NCI-H1417 treated with DMSO at 0.1 percent for 48 hours (cell line): ENCODE measurements around the gene KCNC4.
A peak's percentile ranks its signal among the peaks of the same experiment; 100 is the strongest.

Experiments used
- DNase-seq: peaks from one replicate; lab custom pipeline; 2025; lab: John Stamatoyannopoulos, UW

The KCNC4 gene

DNA sequence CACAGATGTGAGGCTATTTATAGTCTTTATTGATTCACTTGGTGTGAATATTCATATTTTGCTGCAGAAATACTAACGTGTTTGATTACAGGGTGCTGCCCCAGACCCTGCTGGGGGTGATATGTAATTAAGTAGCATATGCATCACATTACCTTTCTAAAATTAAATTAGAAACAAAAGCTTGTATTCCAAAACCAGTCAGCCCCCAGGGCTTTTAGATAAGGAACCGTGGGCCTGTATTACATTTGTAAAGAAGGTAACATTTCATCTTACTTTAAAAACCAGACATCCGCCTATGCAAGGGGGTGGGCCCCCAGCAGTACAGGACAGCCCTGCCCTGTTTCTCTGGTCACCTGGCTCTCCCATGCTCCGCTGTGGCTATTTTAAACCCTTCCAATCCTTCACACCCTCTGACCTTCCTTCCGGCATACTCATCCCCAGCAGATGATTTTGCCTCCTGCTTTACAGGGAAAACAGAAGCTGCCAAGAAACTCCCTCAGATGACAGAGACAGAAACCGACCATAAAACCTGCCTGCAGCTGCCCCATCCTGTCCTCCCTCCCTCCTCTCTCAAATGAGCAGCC, 22.0 kb upstream of the KCNC4 start:
- DNase-seq = no peak

DNA sequence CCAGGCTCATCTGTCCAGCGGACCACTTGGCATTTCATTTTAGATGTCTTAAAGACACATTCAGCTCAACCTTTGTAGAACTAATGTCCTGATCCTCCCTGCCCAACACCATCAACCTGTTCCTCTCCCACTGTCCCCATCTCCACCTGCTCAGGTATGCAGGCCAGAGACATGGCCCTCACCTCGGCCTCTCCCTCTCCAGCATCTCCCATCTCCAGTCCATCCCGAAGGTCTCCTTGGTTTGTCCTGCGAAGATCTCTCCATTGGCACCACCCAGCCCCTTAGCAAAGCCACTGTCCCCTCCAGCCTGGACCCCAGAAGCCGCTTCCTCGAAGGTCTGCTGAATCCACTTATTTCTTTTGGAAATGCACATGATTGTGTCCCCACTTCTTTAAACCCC, 20.9 kb upstream of the KCNC4 start:
- no peak for DNase-seq

DNA sequence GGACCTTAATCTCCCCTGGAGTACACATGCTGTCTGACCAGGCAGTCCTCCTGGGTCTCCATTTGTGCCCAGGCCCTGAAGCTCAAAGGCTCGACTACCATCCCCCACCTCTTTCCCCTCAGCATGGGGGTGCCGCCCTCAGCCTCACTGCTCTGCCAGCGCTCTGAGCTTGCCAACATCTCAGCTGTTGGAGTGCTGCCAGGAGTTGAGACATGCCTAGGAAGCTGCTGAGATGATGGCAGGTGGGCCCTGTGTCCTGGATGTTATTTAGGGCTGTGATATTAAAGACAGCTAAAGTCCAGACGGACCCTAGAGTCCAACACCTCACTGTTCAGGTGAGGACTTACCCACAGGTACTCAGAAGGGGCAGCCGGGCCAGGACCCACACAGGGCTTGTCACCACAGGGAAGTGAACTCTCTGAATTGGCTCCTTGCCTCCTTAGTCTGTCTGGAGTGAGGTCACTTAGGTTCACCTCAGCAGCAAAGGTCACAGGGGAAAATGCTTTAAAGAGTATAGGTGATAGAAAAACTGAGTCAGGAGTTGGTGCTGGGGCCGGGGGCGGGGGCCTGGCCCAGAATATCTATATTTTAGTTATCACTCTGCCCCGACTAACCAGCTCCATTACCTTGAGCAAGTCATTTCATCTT, 19.7 kb upstream of the KCNC4 start:
- DNase-seq = no peak

DNA sequence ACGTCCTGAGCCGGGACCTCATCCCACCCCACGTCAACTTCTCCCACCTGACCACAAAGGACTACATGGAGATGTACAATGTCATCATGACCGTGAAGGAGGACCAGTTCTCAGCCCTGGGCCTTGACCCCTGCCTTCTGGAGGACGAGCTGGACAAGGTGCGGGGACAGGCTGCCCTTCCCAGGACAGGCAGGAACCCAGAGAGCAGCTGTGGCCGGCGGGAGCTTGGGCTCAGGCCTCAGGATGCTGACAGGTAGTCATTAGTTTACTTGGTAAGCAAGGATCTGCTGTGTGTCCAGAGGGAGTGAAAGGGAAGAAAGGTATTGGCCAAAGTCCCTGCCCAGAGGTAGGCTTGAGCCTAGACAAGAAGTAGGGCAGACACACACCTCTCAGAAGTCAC, 17.6 kb upstream of the KCNC4 start:
- DNase-seq = no peak

DNA sequence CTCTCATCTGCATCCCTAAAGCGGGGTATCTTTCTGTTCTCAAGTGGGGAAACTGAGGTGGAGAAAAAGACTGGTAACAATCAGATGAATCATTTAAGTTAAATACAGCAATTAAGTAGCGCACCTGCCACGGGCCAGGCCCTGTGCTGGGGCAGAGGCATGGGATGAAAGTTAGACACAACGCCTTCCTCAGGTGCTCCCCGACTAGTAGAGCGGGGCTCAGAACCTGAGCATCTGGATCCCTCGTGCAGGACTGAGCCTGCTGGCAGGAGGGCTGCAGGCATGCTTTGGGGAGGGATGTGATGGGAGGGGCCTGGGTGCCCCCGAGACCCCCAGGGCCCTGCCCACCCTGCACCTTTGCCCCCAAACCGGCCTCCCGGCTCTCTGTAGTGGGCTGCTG, 14.9 kb upstream of the KCNC4 start:
- DNase-seq = no peak

DNA sequence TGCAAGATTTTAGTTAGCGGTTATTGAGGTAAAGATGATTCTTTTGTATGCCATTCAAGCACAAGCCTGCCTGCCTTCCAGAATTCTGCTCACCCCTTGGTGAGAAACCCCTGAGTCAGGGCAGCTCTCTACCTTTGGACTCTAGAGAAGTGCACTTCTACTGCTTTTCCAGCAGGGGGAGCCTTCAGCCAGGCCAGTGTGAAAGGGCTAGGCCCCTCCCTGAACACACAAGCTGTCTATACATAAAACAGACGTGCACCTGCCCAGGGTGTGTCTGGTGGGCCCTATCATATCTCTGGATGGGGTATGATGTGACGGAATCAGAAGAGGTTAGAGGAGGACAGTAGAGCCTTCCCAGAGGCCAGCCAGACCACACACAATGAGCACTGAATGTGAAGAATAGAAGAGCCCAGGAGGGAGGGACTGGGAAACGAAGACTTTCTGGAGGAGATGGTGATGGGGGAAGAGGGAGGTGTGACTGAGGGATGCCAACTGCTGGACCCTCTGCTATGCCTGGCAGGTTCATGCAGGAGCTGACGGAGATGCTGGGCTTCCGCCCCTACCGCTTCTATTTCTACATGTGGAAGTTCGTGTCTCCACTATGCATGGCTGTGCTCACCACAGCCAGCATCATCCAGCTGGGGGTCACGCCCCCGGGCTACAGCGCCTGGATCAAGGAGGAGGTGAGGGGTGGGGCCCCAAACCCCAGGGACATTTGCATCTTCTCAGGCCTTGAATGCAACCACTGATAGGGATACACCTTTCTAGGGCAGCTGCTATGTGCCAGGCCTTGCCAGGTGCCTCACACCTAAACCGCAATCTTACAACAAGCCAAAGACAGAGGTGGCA, 13.0 kb upstream of the KCNC4 start:
- peak; percentile 40 for DNase-seq

DNA sequence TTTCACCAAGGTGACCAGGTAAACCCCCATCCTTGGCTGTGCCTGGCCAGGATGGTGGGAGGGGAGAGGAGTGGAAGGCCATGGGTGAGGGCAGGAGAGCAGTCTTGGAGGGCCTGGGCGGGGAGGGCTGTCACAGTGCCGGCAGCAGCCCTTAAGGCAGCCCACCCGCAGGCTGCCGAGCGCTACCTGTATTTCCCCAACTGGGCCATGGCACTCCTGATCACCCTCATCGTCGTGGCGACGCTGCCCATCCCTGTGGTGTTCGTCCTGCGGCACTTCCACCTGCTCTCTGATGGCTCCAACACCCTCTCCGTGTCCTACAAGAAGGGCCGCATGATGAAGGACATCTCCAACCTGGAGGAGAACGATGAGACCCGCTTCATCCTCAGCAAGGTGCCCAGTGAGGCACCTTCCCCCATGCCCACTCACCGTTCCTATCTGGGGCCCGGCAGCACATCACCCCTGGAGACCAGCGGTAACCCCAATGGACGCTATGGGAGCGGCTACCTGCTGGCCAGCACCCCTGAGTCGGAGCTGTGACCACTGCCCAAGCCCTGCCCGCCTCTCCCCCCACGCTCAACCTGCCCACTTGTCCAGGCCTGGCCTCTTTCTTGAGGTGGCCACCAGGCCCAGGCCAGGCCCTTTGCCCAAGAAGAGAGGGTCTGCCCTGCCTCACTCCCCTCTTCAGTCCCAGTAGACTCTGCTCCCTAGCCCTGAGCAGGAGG, 12.0 kb upstream of the KCNC4 start:
- no peak for DNase-seq

DNA sequence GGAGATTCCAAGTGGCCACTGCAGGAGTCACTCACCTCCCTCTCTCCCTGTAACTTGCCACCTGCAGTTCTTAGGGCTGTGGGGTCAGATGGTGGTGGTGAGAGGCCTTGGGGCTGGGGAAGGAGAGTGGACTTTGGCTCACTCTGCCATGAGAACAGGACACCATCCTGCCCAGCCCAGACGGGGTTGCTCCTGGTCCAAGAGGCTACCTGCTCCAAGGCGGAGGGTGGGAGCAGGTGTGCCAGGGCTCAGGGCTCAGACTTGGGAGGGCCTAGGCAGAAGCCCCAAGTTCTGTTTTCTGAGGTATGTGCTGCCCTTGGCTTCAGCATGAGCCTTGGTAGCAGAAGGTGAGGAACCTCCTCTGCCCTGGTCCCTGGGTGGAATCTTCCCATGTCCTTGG, 11.4 kb upstream of the KCNC4 start:
- no peak for DNase-seq

DNA sequence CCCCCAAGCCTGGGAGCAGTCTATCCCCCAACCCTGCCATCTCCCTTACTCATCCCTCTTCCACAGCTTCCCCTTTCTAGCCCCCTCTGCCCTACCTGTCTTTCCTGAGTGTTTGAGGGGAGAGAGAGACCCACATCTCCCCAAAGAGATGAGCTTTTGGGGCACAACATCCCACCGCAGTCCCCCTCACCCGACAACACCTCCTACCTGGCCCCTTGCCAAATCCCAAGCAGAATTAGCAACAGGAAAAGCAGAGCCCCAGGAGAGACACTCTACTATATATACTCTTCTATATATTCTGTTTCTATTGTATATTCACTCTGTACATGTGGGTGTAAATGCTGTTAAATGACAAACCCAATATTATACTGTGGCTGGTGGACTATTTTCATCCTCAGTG, 9.9 kb upstream of the KCNC4 start:
- no peak for DNase-seq

DNA sequence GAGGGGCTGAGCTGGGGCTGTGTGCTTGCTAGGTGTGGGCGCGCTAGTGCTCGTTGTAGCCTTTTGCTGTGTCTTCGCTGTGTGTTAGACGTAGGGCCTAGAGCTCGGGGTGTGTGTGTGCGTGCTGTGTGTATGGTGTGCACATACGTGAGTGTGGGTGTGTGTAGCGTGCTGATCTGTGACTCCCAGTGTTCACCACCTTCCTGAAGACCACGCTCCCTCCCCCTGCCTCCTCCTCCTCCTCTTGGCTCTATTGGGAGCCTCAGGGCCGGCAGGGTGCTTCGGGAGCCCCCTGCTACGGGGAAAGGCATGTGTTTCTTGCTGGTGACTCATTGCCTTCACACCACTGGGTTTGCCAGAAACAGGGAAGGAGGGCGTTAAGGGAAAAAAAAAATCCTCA, 9.4 kb upstream of the KCNC4 start:
- no peak for DNase-seq

DNA sequence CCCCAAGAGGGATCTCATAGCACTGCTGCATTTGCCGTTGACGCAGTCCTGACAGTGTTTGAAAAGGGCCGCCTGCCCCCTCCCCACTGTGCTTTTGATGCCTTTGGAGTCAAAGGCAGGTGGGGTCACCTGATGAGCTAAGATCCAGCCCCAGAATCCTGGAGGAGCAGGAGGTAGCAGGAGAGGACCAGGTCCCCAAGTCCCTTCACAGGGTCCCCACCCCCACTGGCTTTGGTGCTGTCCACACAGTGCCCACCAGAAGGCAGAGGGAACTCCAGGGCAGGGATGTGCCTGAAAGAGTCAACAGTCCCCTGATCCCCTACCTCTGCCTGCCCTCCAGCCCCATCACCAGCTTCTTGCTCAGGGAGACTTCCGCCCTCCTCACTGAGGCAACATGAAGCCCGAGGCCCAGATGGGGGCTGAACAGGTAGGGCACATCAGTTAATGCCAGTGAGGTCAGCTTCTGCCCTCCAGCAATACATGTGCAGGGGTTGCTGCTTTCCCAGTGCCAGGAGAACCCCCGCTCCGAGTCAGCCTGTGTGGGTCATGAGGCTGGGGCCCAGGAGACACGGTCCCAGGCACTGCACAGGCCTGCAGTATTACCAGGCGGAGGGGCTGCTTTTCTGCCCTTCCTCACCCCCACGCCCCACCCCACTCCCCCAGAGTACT, 8.8 kb upstream of the KCNC4 start:
- DNase-seq = no peak

DNA sequence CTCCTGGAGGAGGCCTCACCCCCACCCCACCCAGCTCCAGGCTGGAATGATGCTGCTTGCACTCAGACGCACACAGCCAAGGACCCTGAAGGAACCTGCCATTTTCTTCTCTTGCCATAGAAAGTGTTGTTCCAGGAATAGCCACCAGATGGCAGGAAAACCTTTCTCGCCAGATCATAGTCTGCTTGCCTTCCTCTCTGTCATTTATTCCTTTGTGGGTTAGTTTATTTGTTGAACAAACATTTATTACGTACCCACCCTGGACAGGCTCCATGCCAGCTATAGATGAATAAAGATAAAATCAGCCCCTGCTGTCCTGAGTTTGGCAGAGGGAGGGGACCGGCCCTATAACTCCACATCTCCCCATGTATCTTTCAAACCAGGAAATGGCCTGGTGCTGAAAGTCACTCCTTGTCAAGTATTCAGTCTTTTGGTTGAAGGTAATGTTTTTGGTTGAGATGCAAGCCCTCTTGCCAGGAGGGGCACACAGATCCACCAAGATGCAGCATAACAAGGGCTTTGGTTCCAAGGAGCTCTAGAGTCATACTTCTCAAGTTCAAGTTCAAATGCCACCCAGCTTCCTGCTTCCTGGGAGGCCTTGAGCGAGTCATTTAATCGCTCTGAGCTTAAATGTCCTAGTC, 7.0 kb upstream of the KCNC4 start:
- DNase-seq = no peak

DNA sequence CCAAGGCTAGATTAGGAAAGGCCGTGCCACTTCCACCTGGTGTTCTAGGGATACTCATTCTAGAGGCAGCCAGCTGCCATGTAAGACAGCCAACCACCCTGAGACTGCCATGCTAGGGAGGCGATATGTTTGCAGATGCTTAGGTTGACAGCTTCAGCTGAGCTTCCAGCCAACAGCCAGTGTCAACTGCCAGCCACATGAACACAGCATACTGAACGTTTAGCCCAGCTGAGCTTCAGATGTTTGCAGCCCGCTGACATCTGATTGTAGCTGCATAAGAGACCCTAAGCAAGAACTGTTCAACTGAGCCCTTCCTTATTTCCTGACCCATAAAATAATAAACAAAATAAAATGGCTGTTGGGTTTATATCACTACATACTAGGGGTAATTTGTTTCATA, 5.0 kb upstream of the KCNC4 start:
- DNase-seq = no peak

DNA sequence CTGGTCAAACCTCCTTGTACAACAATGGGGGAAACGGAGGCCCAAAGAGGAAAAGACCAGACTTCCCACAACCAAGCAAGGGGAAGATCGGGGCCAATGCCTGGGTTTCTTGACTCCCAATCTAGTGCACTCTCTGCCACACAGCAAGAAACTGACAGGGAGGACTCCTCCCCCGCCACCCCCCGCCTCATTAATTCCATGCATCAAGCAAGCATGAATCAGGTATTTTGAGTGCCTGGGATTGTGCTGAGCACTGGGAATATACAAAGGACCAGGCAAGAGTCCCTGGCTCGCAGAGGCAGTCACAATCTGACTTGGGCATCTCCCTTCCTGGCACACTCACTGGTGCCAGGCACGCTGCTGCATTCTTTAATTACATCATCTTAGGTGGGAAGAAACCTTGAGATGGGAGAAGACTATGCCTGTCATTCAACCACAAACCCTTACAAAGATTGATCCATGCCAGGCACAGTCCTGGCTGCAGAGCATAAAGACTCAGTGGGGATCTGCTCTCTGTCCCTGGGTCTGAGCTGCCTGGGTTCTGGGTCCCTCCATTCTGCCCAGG, 4.4 kb upstream of the KCNC4 start:
- DNase-seq = no peak

DNA sequence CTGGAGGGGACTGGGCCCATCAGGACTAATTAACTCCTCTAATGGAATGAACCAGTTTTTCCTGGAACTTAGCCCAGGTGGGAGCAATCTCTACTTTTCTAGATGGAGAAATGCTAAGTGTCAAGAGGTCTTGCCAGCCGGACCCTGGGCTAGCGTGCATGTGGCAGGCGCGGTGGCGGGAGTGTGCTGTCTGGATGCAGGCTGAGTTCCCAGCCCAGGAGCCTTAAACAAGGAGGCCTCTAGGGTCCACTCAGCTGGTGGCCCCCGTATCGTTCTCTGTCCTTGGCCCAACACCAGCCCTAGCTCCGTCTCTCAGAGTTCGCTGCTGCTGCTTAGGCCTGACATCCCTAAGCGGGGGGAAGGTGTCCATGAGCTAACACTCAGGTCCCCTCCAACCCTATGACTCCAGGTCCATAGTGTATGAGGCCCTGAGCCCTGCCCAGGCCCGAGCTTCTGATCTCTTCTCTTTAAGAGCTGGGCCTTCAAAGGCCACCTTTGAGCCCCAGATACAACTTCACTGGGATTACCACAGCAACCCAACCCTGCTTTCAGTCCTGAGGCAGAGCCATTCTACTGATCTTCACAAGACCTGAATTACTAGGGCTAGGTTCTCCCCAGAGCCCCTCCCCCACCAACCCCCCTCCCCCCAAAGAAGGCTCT, 3.7 kb upstream of the KCNC4 start:
- DNase-seq = no peak

DNA sequence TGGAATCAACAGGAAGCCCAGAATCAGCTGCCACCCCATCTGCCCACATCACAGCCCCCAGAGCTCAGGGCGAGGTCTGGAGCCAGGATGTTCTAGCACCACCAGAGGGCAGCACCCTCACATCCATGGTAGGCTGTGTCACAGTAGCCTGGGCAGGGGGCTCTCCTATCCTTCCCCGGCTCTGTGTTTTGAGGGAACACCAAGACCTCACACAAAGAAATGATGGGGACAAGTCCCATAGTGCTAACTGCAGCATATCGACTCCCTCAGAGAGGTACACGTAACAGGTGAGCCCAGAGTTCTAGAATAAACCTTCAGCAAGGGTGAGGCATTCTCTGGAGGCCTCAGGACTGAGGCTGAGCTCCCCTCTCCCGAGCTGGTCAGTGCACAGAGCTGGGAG, 2.3 kb upstream of the KCNC4 start:
- no peak for DNase-seq

DNA sequence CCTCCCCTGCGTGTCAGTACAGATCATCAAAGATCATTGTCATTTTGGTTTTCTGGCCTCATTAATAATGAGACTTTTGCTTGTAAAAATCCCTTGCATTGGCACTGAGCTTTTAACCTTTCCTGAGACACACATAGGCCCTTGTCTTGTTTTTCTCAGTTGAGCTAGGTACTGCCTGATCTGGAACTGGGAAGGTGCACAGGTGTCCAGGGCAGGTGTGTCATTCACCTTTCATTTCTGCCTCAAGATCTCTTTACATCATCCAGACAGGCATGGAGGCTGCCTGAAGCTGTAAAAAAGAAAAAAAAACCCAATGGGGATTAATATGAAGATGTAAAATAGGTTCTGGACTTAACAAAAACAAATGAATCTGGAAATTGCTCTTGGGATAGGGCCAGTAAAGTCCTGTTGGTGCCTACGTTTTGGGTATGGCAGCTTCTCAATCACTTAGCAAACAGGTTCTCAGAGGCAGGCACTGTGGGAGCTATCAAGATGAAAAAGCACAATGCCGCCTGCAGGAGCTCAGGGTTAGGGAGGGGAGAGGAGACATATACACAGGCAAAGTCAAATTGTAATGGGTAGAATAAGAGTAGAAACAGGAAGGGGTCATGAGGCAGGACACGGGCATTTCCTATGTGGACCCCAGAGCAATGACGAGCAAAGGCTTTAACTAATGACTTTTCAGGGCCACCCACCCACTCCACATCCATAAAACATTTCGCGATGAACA, 1.0 kb upstream of the KCNC4 start:
- no peak for DNase-seq

DNA sequence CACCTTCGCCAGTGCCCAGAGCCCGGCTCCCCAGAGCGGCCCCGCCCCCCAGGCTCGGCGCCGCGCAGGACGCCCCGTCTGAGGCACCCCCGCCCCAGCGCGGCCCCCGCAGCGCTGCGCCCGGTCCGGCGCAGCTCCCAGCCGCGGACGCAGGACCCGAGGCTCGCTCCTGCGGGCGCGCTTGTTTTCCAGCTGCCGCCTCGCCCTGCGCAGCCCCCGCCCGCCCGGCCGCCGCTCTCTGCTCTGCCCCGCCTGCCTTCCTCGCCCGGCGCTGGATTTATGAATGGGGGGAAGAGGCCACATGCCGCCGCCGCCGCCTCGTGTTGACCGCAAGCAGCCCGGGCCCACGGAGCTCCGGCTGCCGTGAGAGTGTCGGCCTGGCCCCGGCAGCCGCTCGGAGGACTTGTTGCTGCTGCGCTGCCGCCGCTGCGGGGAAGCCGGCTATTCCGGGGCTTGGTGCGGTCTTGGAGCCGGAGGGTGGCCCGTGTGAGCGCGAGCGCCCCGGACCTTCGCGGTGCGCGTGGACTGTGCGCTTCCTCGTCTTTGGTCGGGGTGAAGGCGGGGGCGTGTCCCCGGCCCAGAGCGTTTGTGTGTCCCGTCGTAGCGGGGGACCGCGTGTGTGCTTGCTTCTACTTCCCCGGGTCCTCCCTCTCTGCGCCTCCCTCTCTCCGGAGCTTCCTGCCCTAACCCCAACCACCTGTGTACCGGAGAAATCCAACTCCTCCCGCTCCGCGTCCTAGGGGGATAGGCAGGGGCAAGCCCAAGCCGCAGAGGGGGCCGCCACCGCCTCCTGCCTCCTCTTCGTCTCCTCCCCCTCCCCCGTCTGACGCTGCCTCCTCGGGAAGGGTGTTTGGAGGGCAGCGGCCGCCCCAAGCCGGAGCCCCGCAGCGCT, 736 bp downstream of the KCNC4 start:
- no peak for DNase-seq
